Stimulated activated CD4-positive, alpha-beta T cell treated with anti-CD3 and anti-CD28 coated beads, Interleukin-4, amount 100 ng/mL, for 4 hours (primary cell): Measurements from ENCODE around the gene TMEM107.
"Not testable (repeated sequence)": the region's sequence is repeated elsewhere in the genome, so short reads cannot be mapped to it uniquely, and the experiment has no call there.

ENCODE experiments used
- DNase-seq, 2 experiments: peaks; one replicate each; pipeline ENCODE4 v3.0.0-alpha.2; 2020

The TMEM107 gene

GRCh38 chr17:8176197-8176940, at the start of gene TMEM107:
TMEM107 (minus strand) TSS chr17:8176380; CDS start chr17:8176286, 94 bp downstream.
- DNase-seq = peak; percentile 81 to 85

- no peak for DNase-seq
Measured at GRCh38 chr17:8224891-8225812, 49.0 kb upstream of the TMEM107 start.

- DNase-seq = peak; percentile 44 to 51
Measured at GRCh38 chr17:8223356-8224126, 47.4 kb upstream of the TMEM107 start.

- DNase-seq = peak; percentile 87 to 88
Measured at GRCh38 chr17:8222630-8223355, 46.6 kb upstream of the TMEM107 start.

- DNase-seq = no peak
Measured at GRCh38 chr17:8222380-8222629, 46.1 kb upstream of the TMEM107 start.

GRCh38 chr17:8221663-8222379, 45.6 kb upstream of the TMEM107 start:
- peak; percentile 84 for DNase-seq

- DNase-seq = peak; percentile 87 to 90
Measured at GRCh38 chr17:8220783-8221662, 44.8 kb upstream of the TMEM107 start.

- DNase-seq = not testable (repeated sequence)
Measured at GRCh38 chr17:8214000-8214399, 37.8 kb upstream of the TMEM107 start.

GRCh38 chr17:8212312-8213180, 36.4 kb upstream of the TMEM107 start:
- no peak for DNase-seq

GRCh38 chr17:8210761-8211458, 34.7 kb upstream of the TMEM107 start:
- DNase-seq = no peak

GRCh38 chr17:8209907-8210760, 34.0 kb upstream of the TMEM107 start, which contains the start of gene AURKB:
AURKB (minus strand) TSS chr17:8210575; CDS start chr17:8210224, 351 bp downstream.
- DNase-seq = peak; percentile 85 to 92

GRCh38 chr17:8206536-8206935, 30.4 kb upstream of the TMEM107 start:
- no peak for DNase-seq

GRCh38 chr17:8204761-8205555, 28.8 kb upstream of the TMEM107 start:
- no peak for DNase-seq

- peak; percentile 27 to 36 for DNase-seq
Measured at GRCh38 chr17:8192070-8192815, 16.1 kb upstream of the TMEM107 start.

GRCh38 chr17:8190506-8190905, 14.3 kb upstream of the TMEM107 start:
- no peak for DNase-seq

GRCh38 chr17:8189711-8190477, 13.7 kb upstream of the TMEM107 start, which contains the start of gene BORCS6:
BORCS6 (minus strand) TSS chr17:8190180; CDS start chr17:8190140, 40 bp downstream.
- DNase-seq = peak; percentile 87 to 96
